Measurements from ENCODE around the gene SYNPR.

GRCh38 chr3:63471781-63472180, 193.7 kb downstream of the SYNPR start:
- no peak for TF ChIP-seq POLR2A (IDR thresholded peaks at IDR 0.05; ENCODE audit: low read length)
- no peak for TF ChIP-seq GATA1 (IDR thresholded peaks at IDR 0.05; ENCODE audit: low read depth, low read length)

Data from erythroblast (primary cell).